HG03039 (cell line): Measurements from ENCODE around the gene GABBR1.

Experiments used
- ATAC-seq: cut with Tn5 transposase; IDR thresholded peaks from one replicate; pipeline ENCODE4 v1.9.1; 2021; ENCODE audit warnings: mild to moderate bottlenecking, moderate library complexity; ENCODE audit not compliant: unreplicated experiment

GABBR1 gene

DNA sequence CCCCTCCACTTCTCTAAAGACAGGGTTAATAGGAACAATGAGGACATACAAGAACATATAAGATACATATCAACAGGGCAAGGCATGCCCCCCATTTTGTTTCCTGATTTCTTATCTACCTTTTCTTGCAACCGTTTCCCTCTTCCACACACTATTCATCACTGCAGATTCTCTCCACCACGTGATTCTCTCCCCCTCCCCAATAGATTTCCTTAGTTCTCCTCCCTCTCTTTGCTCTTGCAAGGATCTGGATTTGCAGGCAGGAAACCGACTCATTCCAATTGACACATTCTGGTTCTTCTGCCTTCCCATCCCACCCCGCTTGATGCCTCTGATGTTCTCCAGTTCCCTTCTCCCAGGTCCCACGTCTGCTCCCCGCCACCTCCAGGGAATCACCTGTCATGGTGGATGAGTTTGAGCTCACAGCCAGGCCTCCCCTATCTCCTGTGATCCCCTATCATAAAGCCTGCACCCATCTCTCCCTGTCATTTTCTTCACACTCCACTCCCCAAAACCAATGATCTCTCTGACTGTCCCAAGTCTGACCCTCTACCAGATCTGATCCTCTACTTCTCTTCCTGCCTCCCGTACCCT, 7.5 kb downstream of the GABBR1 start:
- ATAC-seq: no peak

GRCh38 chr6:29624520-29624961, 8.4 kb downstream of the GABBR1 start:
- ATAC-seq: no peak

DNA sequence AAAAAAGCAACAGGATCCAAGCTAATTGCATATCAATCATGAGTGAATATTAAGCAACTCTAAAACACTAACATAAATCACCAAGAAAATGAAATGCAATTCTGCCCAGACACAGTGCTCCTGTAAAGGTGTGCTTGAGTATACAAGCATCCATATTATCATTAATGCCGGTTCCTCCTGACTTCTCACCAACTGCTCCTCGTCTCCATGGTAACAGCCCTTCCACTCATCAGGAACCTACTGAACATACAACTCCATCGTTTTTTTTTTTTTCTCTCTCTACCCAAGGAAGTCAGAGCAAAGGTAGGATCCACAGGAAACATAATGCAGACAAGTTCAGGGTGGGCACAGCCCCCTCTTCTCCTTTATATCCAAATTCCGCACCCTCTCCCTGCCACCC, 12.4 kb downstream of the GABBR1 start:
- ATAC-seq: no peak

DNA sequence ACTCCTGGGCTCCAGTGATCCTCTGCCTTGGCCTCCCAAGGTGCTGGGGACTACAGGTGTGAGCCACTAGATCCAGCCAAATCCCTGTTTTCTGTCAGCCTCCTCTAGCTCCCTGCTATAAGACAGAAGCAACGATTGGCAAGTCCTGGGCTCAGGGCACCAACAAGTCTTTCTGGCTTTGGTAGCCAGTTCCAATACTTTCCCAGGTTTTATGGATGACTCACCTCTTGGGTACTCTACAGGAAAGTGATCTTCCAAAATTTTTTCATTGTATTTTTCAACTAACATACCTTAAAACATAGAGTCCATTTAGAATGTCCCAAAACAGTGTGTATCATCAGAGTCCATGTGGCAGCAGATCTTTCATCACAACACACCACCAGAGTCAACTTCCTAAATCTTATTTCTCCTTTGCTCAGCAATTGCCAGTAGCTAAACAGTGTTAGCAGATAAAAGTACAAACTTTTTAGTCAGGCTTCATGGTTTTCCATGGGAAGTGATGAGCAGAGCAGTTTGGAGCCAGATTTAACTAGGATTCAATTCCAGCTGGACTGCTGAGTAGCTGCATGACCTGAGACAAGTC, 13.3 kb downstream of the GABBR1 start:
- ATAC-seq: no peak

GRCh38 chr6:29617782-29618554, 15.0 kb downstream of the GABBR1 start:
- no peak for ATAC-seq

DNA sequence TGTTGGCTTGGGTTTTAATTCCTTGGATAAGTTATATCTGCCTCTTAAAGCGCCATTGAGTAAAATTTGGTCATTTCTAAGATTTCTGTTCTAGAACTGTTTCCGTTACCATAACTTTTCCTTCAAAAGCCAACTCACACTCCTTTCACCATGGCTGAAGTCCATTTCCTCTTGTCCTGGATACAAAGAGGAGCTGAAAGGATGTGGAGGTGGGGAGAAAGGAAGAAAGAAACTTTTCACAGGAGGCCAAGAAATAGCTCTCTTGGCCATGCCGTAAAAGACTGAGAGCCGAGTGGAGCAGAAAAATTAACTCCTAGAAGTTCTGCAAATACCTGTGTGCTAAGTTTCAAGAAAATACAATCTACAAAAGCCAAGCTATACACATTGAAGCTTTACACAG, 21.6 kb downstream of the GABBR1 start:
- ATAC-seq: no peak

- no peak for ATAC-seq
Measured at GRCh38 chr6:29610540-29610939, 22.4 kb downstream of the GABBR1 start.

GRCh38 chr6:29608131-29608530, 24.9 kb downstream of the GABBR1 start:
- ATAC-seq: no peak

GRCh38 chr6:29603930-29604329, 29.1 kb downstream of the GABBR1 start:
- ATAC-seq: no peak

DNA sequence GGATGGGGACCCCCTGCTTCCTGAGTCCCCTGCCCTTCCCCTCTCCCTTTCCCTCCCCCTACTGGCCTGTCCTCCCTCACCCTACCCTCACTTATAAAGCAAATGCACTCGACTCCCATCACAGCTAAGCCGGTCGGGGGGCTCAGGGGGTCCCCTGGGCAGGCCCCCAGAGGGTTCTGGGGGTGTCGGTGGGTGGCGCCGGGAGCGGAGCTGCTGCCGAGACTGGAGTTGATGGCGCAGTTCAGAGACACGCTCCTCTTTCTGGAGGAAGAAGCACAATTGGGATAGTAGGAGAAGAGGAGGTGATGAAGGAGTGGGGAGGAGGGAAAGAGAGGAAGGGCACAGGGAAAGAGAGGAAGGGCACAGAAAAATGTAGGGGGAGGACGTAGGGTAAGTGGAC, 29.5 kb downstream of the GABBR1 start:
- ATAC-seq: no peak

DNA sequence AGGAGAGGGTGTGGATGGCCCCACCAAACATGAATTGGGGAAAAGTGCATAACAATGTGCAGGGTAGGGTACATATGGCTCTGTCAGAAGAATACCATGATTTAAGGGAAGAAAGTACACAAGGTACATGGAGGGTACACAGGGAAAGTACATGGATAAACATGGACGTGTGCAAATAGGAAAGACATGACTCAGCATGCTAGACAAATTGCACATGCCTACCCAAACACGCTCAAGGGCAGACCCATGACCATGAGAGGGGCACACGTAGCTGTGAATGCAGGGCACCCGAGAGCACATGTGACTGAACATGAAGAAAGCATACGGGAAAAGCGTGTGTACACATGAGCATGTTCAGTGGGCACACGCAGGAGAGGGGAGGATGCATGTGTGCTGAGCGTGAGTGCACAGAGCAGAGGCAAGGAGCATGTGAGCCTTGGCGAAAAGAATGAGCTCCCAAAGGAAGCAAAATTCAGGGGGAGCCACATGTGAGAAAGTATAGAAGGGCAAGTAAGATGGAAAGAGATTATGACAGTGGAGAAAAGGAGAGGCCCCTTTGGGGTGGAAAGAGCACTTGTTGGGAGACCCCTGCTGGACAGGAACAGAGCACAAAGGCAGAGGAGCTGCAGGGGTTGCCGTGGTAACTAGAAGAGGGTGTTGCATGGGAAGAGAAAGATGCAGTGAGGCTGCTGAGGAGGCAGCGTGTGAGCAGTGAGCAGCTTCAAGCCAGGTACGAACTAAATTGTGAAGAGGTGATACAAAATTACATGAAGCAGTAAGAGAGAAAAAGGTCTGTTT, 30.2 kb downstream of the GABBR1 start:
- ATAC-seq: no peak

- no peak for ATAC-seq
Measured at GRCh38 chr6:29598172-29598747, 34.7 kb downstream of the GABBR1 start.

DNA sequence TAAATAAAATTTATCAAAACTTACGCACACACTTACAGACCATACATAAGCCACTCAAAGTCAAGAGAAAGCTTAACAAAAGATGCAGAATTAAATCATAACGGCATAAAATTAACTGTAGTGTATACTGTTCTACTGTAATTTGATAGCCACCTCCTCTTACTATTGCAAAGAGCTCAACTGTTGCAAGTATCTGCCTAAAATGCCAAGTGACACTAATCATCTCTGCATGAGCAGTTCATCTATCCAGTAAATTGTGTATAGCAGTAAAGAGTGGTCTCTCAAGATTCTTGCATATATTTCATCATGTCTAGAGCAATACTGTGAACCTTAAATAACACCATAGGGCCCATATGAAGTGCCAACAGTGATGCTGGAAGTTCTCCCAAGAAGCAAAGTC, 35.8 kb downstream of the GABBR1 start:
- no peak for ATAC-seq

- no peak for ATAC-seq
Measured at GRCh38 chr6:29596381-29596900, 36.5 kb downstream of the GABBR1 start.

- no peak for ATAC-seq
Measured at GRCh38 chr6:29593199-29593855, 39.7 kb downstream of the GABBR1 start.

DNA sequence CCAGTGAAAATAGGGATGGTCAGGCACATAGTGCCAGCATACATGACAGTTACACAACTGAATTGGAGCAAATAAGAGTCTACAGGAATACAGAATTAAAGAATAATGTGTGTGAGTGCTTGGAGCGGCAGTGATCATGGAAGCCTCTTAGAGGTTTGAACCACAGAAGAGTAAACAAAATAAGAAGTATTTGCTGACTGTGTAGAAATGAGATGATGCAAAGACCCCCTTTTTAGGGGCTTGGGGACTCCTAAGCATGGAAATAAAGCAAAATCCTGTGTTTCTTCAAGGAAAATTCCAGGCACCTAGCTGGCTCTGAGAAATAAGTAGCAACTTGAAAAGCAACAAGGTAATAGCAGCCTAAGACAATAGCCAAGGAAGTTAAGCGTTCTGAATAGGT, 41.3 kb downstream of the GABBR1 start:
- ATAC-seq: no peak

- no peak for ATAC-seq
Measured at GRCh38 chr6:29590218-29590808, 42.7 kb downstream of the GABBR1 start.

DNA sequence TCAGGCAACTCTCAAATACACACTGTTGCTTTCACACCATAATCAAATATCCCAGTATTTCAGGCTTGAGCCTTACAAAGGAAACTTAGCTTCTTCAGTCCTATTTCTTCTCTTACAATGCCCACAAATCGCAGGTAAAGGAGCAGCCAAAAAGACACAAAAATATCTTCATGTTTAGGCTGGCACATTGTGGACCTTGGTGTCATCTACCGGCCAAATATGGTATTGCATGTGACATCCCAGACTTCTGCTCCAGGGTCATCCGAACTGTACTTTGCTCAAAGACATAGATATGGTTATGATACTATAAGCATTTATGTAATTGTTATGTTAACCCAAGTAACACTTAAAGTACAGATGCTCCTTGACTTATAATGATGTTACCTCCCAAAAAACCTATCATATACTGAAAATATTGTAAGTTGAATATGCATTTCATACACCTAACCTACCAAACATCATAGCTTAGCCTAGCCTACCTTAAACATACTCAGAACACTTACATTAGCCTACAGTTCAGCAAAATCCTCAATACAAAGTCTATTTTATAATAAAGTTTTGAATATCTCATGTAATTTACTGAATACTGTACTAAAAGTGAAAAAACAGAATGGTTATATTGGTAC, 43.4 kb downstream of the GABBR1 start:
- no peak for ATAC-seq

- no peak for ATAC-seq
Measured at GRCh38 chr6:29584821-29585220, 48.2 kb downstream of the GABBR1 start, which contains the start of gene OR2H2. Gene OR2H2, plus strand, starts transcription at chr6:29585121. Its CDS starts 2,824 bp downstream, at chr6:29587945.
